ENCODE data around the gene GP9. TPM values are rescaled to one million over a fixed set of nuclear protein-coding genes. Genes with fewer than 3 reads are reported as not detected.

Gene GP9
- total RNA-seq, 1 donor from 2014 or later: not detected

- H3K36me3 Mint-ChIP-seq (ENCODE audit: insufficient read depth): no peaks in the 10 kb centered on the region
- H3K9me3 Mint-ChIP-seq (ENCODE audit: low read depth): no peaks in the 10 kb centered on the region
- H3K27me3 Mint-ChIP-seq: peaks cover 12% of the 10 kb centered on the region
- DNase-seq (ENCODE audit: low spot score, unreplicated experiment): no peak
- no peak overlapping the region for H3K27ac Mint-ChIP-seq
- peaks cover 6% of the 10 kb centered on the region for H3K4me1 Mint-ChIP-seq (ENCODE audit: low read depth)
- no peak overlapping the region for H3K4me3 Mint-ChIP-seq (ENCODE audit: low read depth)
- TF ChIP-seq CTCF (IDR thresholded peaks at IDR 0.05; ENCODE audit: unreplicated experiment): no peak
Measured at GRCh38 chr3:129038121-129038855, 22.3 kb upstream of the GP9 start.

DNA sequence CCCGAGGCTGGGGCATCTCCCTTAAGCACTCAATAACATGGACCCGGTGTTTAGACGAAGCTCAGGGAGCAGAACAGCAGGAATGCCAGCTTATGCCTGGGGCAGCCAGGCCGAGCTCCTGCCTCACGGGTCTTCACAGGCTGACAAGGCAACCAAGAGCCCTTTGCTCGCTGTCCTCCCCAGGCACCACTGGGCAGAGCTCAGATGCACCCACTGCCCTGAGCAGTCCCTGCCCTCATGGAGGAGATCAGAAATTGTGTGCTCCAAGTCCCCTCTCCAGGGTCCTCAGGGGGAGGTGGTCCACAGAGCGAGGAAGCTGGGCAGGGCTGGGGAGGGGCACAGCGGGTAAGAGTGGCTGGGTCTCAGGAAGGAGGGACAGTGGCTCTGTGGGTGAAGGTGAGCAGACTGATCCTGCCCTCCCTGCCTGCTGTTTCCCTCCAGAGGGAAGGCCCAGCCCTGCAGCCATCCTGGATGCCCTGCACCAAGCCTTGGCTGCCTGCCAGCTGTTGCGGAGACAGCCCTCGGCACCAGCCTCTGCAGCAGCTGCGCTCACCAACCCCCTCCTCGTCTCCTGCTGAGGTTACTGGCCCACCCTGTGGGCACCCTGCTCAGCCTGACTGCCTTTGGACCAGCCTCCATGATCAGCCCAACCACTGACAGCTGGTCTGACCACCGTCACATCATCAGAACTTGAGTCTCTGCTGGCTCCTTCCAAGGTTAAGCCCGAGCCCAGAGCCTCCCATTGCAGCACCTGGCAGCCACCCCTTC lies 21.1 kb upstream of the GP9 start:
- TF ChIP-seq CTCF (IDR thresholded peaks at IDR 0.05; ENCODE audit: unreplicated experiment): no peak
- DNase-seq (ENCODE audit: low spot score, unreplicated experiment): no peak
- peaks cover 6% of the 10 kb centered on the region for H3K4me1 Mint-ChIP-seq (ENCODE audit: low read depth)
- H3K27me3 Mint-ChIP-seq: peaks cover 12% of the 10 kb centered on the region
- H3K9me3 Mint-ChIP-seq (ENCODE audit: low read depth): peaks cover 4% of the 10 kb centered on the region
- H3K36me3 Mint-ChIP-seq (ENCODE audit: insufficient read depth): peaks cover 4% of the 10 kb centered on the region
- H3K27ac Mint-ChIP-seq: no peak overlapping the region
- no peak overlapping the region for H3K4me3 Mint-ChIP-seq (ENCODE audit: low read depth)

DNA sequence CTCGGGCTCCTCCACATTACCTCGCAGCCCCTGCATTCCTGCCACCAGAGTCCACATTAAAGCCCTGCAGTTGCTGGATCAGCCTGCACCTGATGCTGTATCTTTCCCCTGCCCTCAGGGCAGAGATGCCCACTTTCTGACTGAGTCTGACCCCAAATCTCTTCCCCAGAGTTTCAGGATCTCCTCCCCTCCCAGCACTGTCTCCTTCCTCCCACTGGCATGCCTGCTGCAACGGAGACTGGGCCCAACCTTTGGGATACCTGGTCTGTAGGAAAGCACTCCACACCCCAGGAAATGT lies 20.6 kb upstream of the GP9 start:
- peaks cover 8% of the 10 kb centered on the region for H3K36me3 Mint-ChIP-seq (ENCODE audit: insufficient read depth)
- TF ChIP-seq CTCF (IDR thresholded peaks at IDR 0.05; ENCODE audit: unreplicated experiment): no peak
- H3K4me1 Mint-ChIP-seq (ENCODE audit: low read depth): peaks cover 6% of the 10 kb centered on the region
- H3K9me3 Mint-ChIP-seq (ENCODE audit: low read depth): peaks cover 7% of the 10 kb centered on the region
- peaks cover 12% of the 10 kb centered on the region for H3K27me3 Mint-ChIP-seq
- no peak for DNase-seq (ENCODE audit: low spot score, unreplicated experiment)
- H3K27ac Mint-ChIP-seq: no peak overlapping the region
- no peak overlapping the region for H3K4me3 Mint-ChIP-seq (ENCODE audit: low read depth)

- no peak overlapping the region for H3K27ac Mint-ChIP-seq
- TF ChIP-seq CTCF (IDR thresholded peaks at IDR 0.05; ENCODE audit: unreplicated experiment): no peak
- H3K4me3 Mint-ChIP-seq (ENCODE audit: low read depth): no peak overlapping the region
Measured at GRCh38 chr3:129040579-129041300, 19.8 kb upstream of the GP9 start.

DNA sequence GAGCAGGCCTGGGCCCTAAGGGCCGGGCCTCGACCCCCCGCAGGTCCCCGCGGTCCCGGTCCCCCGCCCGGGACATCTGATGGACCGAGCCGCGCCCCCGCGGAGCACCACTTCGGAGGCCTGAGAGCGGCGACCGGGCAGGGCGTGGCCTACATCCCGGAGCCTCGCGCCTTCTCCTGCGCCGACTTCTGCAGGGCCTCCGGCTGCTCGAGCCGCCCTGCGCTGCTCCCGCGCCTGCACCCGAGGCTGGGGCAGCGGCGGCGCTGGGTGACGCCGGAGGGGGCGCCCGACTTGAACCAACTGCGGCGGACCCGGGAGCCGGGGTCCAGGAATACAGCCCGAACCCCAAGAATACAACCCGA lies 14.9 kb upstream of the GP9 start:
- Mint-ChIP-seq H3K27me3 (peaks cover 10% of the 10 kb centered on the region), H3K9me3 (ENCODE audit: low read depth) (peaks cover 17% of the 10 kb centered on the region), H3K4me3 (ENCODE audit: low read depth) (no peak overlapping the region), H3K27ac (no peak overlapping the region), H3K36me3 (ENCODE audit: insufficient read depth) (peaks cover 13% of the 10 kb centered on the region), H3K4me1 (ENCODE audit: low read depth) (peaks cover 6% of the 10 kb centered on the region)
- no peak for DNase-seq (ENCODE audit: low spot score, unreplicated experiment)
- no peak for TF ChIP-seq CTCF (IDR thresholded peaks at IDR 0.05; ENCODE audit: unreplicated experiment)

More at GRCh38 chr3:129040579-129041300, 19.8 kb upstream of the GP9 start:
- DNase-seq (ENCODE audit: low spot score, unreplicated experiment): no peak
- H3K27me3 Mint-ChIP-seq: peaks cover 12% of the 10 kb centered on the region
- H3K36me3 Mint-ChIP-seq (ENCODE audit: insufficient read depth): peaks cover 8% of the 10 kb centered on the region
- peaks cover 6% of the 10 kb centered on the region for H3K4me1 Mint-ChIP-seq (ENCODE audit: low read depth)
- H3K9me3 Mint-ChIP-seq (ENCODE audit: low read depth): peaks cover 7% of the 10 kb centered on the region

Data from progenitor cell of endocrine pancreas (in vitro differentiated cells).